Testis (tissue), 2 donors: ENCODE measurements around the gene COLGALT1.

Source experiments
- POLR2A ChIP-seq: fragments of 450-650 bp; IDR thresholded peaks from one replicate; pipeline ENCODE4 v1.6.1; 2017; ENCODE audit warnings: antibody characterized with exemption, mild to moderate bottlenecking, moderate library complexity
- TF ChIP-seq, protein P1 (sequence below), 3 experiments: fragments of 450-650 bp in 2 of 3; fragments of 200-600 bp in 1 of 3; sonication (generic) in 1 of 3; IDR thresholded peaks; one replicate each; pipeline ENCODE4 v1.5.1; 2016 to 2019; ENCODE audit warnings: antibody characterized with exemption in 3 of 3, mild to moderate bottlenecking in 2 of 3, moderate library complexity in 1 of 3

DNA sequence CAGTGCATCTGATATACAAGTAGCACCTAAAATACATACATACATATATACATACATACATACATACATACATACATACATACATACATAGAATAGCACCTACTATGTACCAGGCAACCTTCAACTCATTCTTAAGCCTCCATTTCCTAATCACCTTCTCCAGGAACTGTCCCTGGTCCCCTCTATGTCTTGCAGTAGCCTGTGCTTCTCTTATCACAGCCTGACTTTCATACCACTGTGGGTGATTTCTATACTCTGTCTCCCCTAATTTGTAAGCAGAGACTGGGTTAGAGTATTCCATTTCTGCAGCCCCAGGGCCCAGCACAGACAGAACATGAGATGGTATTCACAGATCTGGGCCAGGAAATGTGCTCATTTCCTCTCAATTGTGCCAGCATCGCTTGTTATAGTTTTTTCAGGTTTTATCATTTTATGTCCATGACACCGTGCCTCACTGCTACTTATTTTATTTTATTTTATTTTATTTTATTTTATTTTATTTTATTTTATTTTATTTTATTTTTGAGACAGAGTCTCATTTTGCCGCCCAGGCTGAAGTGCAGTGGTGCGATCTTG is 14.2 kb upstream of the COLGALT1 start:
- TF ChIP-seq, protein P1, sequence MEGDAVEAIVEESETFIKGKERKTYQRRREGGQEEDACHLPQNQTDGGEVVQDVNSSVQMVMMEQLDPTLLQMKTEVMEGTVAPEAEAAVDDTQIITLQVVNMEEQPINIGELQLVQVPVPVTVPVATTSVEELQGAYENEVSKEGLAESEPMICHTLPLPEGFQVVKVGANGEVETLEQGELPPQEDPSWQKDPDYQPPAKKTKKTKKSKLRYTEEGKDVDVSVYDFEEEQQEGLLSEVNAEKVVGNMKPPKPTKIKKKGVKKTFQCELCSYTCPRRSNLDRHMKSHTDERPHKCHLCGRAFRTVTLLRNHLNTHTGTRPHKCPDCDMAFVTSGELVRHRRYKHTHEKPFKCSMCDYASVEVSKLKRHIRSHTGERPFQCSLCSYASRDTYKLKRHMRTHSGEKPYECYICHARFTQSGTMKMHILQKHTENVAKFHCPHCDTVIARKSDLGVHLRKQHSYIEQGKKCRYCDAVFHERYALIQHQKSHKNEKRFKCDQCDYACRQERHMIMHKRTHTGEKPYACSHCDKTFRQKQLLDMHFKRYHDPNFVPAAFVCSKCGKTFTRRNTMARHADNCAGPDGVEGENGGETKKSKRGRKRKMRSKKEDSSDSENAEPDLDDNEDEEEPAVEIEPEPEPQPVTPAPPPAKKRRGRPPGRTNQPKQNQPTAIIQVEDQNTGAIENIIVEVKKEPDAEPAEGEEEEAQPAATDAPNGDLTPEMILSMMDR (IDR thresholded peaks at IDR 0.05): no peak
- no peak for TF ChIP-seq POLR2A
